Parathyroid adenoma (tissue), 2 donors: ENCODE results near the gene NAT14.

Source experiments
- H2AFZ ChIP-seq: fragments of 300-600 bp; sonication (generic); one replicate; pipeline ENCODE4 v1.7.0; 2017; ENCODE audit warnings: antibody characterized with exemption, mild to moderate bottlenecking
- H3K27ac ChIP-seq: fragments of 300-600 bp; sonication (generic); one replicate; pipeline ENCODE4 v1.7.0; 2017
- H3K27me3 ChIP-seq: fragments of 300-600 bp; sonication (generic); one replicate; pipeline ENCODE4 v1.7.0; 2017; ENCODE audit warnings: low read length; ENCODE audit not compliant: control insufficient read depth, insufficient read depth
- H3K36me3 ChIP-seq: fragments of 300-600 bp; sonication (generic); one replicate; pipeline ENCODE4 v1.7.0; 2017; ENCODE audit warnings: low read length; ENCODE audit not compliant: control insufficient read depth, insufficient read depth
- H3K4me1 ChIP-seq: fragments of 300-600 bp; sonication (generic); one replicate; pipeline ENCODE4 v1.7.0; 2017; ENCODE audit warnings: control low read depth
- H3K4me2 ChIP-seq: fragments of 300-600 bp; sonication (generic); one replicate; pipeline ENCODE4 v1.7.0; 2017; ENCODE audit warnings: low read length
- H3K4me3 ChIP-seq: fragments of 300-600 bp; sonication (generic); one replicate; pipeline ENCODE4 v1.7.0; 2017; ENCODE audit warnings: low read depth, low read length
- H3K79me2 ChIP-seq: fragments of 300-600 bp; sonication (generic); one replicate; pipeline ENCODE4 v1.7.0; 2017; ENCODE audit warnings: control low read depth
- H3K9ac ChIP-seq: fragments of 300-600 bp; sonication (generic); one replicate; pipeline ENCODE4 v1.7.0; 2017; ENCODE audit warnings: mild to moderate bottlenecking
- H3K9me3 ChIP-seq: fragments of 300-600 bp; sonication (generic); one replicate; pipeline ENCODE4 v1.7.0; 2017; ENCODE audit warnings: low read length; ENCODE audit not compliant: control insufficient read depth
- TF ChIP-seq, protein P1 (sequence below): fragments of 300-600 bp; sonication (generic); IDR thresholded peaks from one replicate; pipeline ENCODE4 v1.7.0; 2017; ENCODE audit warnings: antibody characterized with exemption, mild to moderate bottlenecking
- donor health status: primary hyperparathyroidism.

NAT14 gene

DNA sequence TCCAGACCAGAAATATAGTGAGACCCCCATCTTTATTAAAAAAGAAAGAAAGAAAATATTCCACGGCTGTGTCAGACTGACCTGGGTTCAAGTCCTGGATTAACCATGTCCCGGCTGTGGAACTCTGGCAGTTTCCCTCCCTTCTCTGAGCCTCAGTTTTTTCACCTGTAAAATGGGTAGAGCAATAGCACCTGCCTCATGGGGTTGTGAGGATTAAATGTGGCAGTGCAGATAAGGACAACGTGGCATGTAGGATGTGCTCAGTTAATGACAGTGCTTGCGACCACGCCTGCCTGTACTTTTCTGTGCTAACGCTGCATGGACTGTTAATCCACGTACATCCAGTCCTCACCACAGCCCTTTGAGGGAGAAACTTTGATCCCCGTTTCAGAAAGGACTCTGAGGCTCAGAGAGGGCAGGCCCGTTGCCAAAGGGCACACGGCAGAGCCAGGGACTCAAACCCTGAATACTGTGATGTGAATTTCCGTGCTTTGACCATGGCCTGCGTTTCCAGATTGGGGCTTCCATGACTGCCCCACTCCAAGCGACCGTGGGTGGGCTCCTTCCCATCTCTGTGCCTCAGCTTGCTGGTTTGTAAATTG lies 35.8 kb downstream of the NAT14 start:
- no peaks in the 10 kb centered on the region for H3K27me3 ChIP-seq
- H3K4me2 ChIP-seq: no peak overlapping the region
- no peak overlapping the region for H2AFZ ChIP-seq
- TF ChIP-seq, protein P1, sequence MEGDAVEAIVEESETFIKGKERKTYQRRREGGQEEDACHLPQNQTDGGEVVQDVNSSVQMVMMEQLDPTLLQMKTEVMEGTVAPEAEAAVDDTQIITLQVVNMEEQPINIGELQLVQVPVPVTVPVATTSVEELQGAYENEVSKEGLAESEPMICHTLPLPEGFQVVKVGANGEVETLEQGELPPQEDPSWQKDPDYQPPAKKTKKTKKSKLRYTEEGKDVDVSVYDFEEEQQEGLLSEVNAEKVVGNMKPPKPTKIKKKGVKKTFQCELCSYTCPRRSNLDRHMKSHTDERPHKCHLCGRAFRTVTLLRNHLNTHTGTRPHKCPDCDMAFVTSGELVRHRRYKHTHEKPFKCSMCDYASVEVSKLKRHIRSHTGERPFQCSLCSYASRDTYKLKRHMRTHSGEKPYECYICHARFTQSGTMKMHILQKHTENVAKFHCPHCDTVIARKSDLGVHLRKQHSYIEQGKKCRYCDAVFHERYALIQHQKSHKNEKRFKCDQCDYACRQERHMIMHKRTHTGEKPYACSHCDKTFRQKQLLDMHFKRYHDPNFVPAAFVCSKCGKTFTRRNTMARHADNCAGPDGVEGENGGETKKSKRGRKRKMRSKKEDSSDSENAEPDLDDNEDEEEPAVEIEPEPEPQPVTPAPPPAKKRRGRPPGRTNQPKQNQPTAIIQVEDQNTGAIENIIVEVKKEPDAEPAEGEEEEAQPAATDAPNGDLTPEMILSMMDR: no peak
- no peak overlapping the region for H3K9ac ChIP-seq
- H3K27ac ChIP-seq: no peak overlapping the region
- no peaks in the 10 kb centered on the region for H3K36me3 ChIP-seq
- H3K4me1 ChIP-seq: peaks cover 2% of the 10 kb centered on the region
- H3K4me3 ChIP-seq: no peak overlapping the region
- H3K79me2 ChIP-seq: no peaks in the 10 kb centered on the region
- no peaks in the 10 kb centered on the region for H3K9me3 ChIP-seq

DNA sequence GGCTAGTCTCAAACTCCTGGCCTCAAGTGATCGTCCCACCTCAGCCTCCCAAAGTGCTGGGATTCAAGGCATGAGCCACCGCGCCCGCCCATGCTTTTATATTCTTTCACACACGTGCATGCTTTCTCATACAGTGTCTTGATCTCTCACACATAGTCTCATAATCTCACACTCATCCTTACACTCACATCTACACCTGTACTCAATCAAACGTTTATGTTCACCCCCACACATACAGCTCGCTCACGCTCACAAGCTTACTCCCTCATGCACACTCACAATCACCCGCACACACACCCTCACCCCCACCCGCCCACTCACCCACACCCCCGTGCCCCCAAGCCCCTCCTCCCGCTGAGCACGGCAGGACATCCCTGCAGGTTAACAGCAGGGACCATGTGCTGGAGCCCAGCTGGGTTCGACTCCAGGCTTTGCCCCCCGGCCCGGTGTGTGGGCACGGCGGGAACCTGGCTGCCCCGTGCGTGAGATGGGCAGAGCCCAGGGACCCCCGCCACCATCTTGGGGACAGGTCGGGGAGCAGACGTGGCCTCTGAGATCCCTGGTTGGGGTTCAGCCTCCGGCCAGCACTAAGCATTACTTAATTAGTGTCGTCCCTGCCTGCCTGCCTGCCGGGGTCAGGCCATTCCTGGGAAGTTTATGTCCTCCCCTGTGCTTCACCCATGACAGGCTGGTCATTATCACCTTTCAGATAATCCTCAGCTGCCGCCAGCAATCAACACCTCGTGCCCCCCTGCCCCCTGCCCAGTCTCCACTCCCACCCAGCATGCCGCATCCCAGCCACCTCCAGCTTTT lies 40.5 kb downstream of the NAT14 start:
- Histone ChIP-seq H3K4me2 (no peak overlapping the region), H3K4me3 (no peak overlapping the region)

DNA sequence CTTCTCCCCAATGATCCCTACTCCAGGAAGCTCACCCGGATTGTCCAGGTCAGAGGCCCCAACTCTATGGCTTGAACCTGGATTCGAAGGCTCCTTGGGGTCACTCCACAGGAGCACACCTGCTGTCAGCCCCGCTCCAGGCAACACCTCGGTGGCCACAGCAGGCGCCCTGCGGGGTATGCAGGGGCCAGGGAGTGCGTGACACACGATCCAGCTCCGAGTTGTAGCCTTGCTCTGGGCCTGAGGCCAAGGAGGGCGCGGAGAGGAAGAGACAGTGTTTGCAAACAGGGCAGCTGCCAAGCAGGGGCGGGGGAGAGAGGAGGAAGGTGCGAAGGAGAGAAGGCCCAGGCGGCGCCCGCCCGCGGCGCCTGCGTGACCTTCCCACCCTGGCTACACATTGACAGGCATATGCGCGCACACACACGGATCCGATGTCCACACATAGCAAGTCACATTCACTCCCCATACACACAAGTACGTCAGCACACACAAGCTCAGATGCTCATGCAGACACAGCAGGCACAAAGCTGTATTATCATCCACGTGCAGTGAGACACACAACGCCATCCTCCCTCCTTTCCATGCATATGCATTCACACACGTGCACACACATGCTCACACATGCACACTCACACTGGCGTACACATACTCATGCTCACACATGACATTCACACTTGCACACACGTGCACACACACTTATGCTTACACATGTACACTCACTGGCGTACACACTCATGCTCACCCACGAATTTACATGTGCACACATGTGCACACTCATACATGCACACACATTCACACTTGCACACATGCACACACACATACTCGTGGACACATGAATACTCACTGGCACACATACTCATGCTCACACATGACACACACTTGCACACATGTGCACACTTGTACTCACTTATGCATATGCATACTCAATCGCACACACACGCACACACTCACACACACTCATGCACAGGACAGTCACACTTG lies 41.5 kb downstream of the NAT14 start:
- no peaks in the 10 kb centered on the region for H3K27me3 ChIP-seq
- H3K27ac ChIP-seq: peak overlapping the region; percentile 20
- H3K9ac ChIP-seq: no peak overlapping the region
- no peaks in the 10 kb centered on the region for H3K9me3 ChIP-seq
- TF ChIP-seq, protein P1: no peak
- H3K4me2 ChIP-seq: peak overlapping the region; percentile 43
- no peaks in the 10 kb centered on the region for H3K79me2 ChIP-seq
- H3K4me1 ChIP-seq: peaks cover 7% of the 10 kb centered on the region
- H3K36me3 ChIP-seq: no peaks in the 10 kb centered on the region
- peak overlapping the region; percentile 72 for H2AFZ ChIP-seq
- no peak overlapping the region for H3K4me3 ChIP-seq

More for the DNA sequence above, 40.5 kb downstream of the NAT14 start:
- Histone ChIP-seq H3K27ac (no peak overlapping the region), H3K9me3 (no peaks in the 10 kb centered on the region), H3K9ac (no peak overlapping the region), H2AFZ (peak overlapping the region; percentile 72), H3K4me1 (peaks cover 7% of the 10 kb centered on the region), H3K79me2 (no peaks in the 10 kb centered on the region), H3K27me3 (no peaks in the 10 kb centered on the region), H3K36me3 (no peaks in the 10 kb centered on the region)
- TF ChIP-seq, protein P1: no peak

DNA sequence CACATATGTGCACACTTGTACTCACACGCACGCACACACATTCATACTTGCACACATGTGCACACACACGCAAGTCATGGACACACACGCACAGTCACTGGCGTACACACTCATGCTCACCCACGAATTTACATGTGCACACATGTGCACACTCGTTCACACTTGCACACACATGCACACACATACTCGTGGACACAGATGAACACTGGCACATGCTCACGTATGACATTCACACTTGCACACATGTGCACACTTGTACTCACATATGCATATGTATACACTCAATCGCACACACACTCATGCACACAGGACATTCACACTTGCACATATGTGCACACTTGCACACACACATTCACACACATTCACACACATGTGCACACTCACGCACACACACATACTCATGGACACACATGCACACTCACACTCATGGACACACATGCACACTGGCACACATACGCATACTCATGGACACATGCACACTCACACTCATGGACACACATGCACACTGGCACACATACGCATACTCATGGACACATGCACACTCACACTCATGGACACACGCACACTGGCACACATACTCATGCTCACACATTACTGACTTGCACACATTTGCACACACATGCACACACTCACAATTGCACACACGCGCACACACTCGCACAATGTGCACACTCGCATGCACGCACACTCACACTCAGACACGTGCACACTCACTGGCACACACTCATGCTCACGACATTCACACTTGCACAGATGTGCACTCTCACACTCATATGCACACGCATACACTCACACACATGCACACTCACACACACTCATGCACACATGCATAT lies 42.4 kb downstream of the NAT14 start:
- Histone ChIP-seq H3K27ac (no peak overlapping the region), H3K9ac (no peak overlapping the region), H3K9me3 (no peaks in the 10 kb centered on the region), H3K4me2 (no peak overlapping the region), H3K27me3 (no peaks in the 10 kb centered on the region), H3K36me3 (no peaks in the 10 kb centered on the region), H3K4me3 (no peak overlapping the region), H2AFZ (no peak overlapping the region), H3K4me1 (peaks cover 7% of the 10 kb centered on the region), H3K79me2 (no peaks in the 10 kb centered on the region)
- TF ChIP-seq, protein P1: no peak
